Neuronal stem cell (in vitro differentiated cells): ENCODE data around the gene SIGLECL1.

Source experiments
- DNase-seq: peaks from one replicate; pipeline ENCODE4 v3.0.0-alpha.2; 2013; ENCODE audit warnings: low spot score
- H2AFZ ChIP-seq: one replicate; pipeline ENCODE4 v1.6.1; 2013; ENCODE audit warnings: mild to moderate bottlenecking, low read length, inconsistent platforms
- H2AK5ac ChIP-seq: 2 replicates; pipeline ENCODE4 v1.6.1; 2013; ENCODE audit warnings: low read depth, mild to moderate bottlenecking, inconsistent platforms, low read length, moderate library complexity, mixed read lengths
- H2BK120ac ChIP-seq: 2 replicates; pipeline ENCODE4 v1.6.1; 2013; ENCODE audit warnings: low read depth, mild to moderate bottlenecking, inconsistent platforms, low read length, moderate library complexity, mixed read lengths
- H2BK12ac ChIP-seq: one replicate; pipeline ENCODE4 v1.6.1; 2013; ENCODE audit warnings: low read length, inconsistent platforms
- H2BK15ac ChIP-seq: 2 replicates; pipeline ENCODE4 v1.6.1; 2013; ENCODE audit warnings: mild to moderate bottlenecking, low read length, inconsistent platforms, mixed read lengths
- H2BK5ac ChIP-seq: one replicate; pipeline ENCODE4 v1.6.1; 2013; ENCODE audit warnings: inconsistent platforms, mild to moderate bottlenecking, low read length, moderate library complexity
- H3K14ac ChIP-seq: one replicate; pipeline ENCODE4 v1.6.1; 2013; ENCODE audit warnings: low read length, inconsistent platforms
- H3K18ac ChIP-seq: 2 replicates; pipeline ENCODE4 v1.6.1; 2013; ENCODE audit warnings: low read length, inconsistent platforms
- H3K23ac ChIP-seq: 2 replicates; pipeline ENCODE4 v1.6.1; 2013; ENCODE audit warnings: low read depth, mild to moderate bottlenecking, mixed read lengths, low read length, inconsistent platforms; ENCODE audit not compliant: poor library complexity
- H3K27ac ChIP-seq: replicated peaks from 3 replicates; pipeline ENCODE4 v1.5.1; 2013; ENCODE audit warnings: low read length, inconsistent platforms
- H3K27me3 ChIP-seq, 3 experiments: 2 replicates each; pipeline ENCODE4 v1.6.1; 2013; ENCODE audit warnings: low read length in 3 of 3, mild to moderate bottlenecking in 2 of 3, inconsistent platforms in 1 of 3, low read depth in 1 of 3, mixed read lengths in 1 of 3, moderate library complexity in 1 of 3; ENCODE audit not compliant: control insufficient read depth in 3 of 3, insufficient read depth in 3 of 3
- H3K36me3 ChIP-seq, 2 donors: replicated peaks in 1 of 2; 2 replicates each; pipeline ENCODE4 v1.6.1; 2013; ENCODE audit warnings: low read length in 2 of 2; ENCODE audit not compliant: control insufficient read depth in 2 of 2, insufficient read depth in 2 of 2
- H3K4ac ChIP-seq: 2 replicates; pipeline ENCODE4 v1.6.1; 2013; ENCODE audit warnings: inconsistent platforms, mild to moderate bottlenecking, low read length, moderate library complexity
- H3K4me1 ChIP-seq, 2 donors: 1 replicate in 1 of 2; 2 replicates in 1 of 2; pipeline ENCODE4 v1.6.1; 2013; ENCODE audit warnings: low read length in 2 of 2, low read depth in 1 of 2; ENCODE audit not compliant: control insufficient read depth in 2 of 2, insufficient read depth in 1 of 2
- H3K4me2 ChIP-seq: one replicate; pipeline ENCODE4 v1.6.1; 2013; ENCODE audit warnings: mild to moderate bottlenecking, low read length, inconsistent platforms; ENCODE audit not compliant: insufficient read depth, poor library complexity, severe bottlenecking
- H3K4me3 ChIP-seq, 2 donors: 2 replicates each; pipeline ENCODE4 v1.5.1; 2013; ENCODE audit warnings: low read length in 2 of 2, mild to moderate bottlenecking in 2 of 2, inconsistent platforms in 1 of 2, moderate library complexity in 1 of 2
- H3K79me1 ChIP-seq: one replicate; pipeline ENCODE4 v1.6.1; 2013; ENCODE audit warnings: low read depth, mild to moderate bottlenecking, inconsistent platforms, low read length, moderate library complexity
- H3K9ac ChIP-seq: one replicate; pipeline ENCODE4 v1.6.1; 2013; ENCODE audit warnings: mild to moderate bottlenecking, low read depth, low read length, inconsistent platforms; ENCODE audit not compliant: poor library complexity
- H3K9me3 ChIP-seq, 2 donors: replicated peaks in 1 of 2; 2 replicates each; pipeline versions ENCODE3 to v1.6.1; 2013; ENCODE audit warnings: low read length in 2 of 2, mild to moderate bottlenecking in 2 of 2, inconsistent platforms in 1 of 2, low read depth in 1 of 2, mixed read lengths in 1 of 2, moderate library complexity in 1 of 2; ENCODE audit not compliant: control insufficient read depth in 2 of 2, insufficient read depth in 1 of 2
- H4K8ac ChIP-seq: one replicate; pipeline ENCODE4 v1.6.1; 2013; ENCODE audit warnings: low read depth, mild to moderate bottlenecking, inconsistent platforms, low read length, moderate library complexity
- H4K91ac ChIP-seq: one replicate; pipeline ENCODE4 v1.6.1; 2013; ENCODE audit warnings: low read length, low read depth, mild to moderate bottlenecking, inconsistent platforms; ENCODE audit not compliant: poor library complexity
- WGBS, 2 donors: extraction: QIAGEN DNeasy Blood & Tissue Kit; methylation state at CpG; one replicate each; pipeline ENCODE4 v1.1.7; 2013; ENCODE audit warnings: missing lambda C conversion rate in 2 of 2, mixed read lengths in 1 of 2; ENCODE audit not compliant: insufficient read length in 2 of 2, insufficient replicate concordance in 1 of 2; ENCODE audit errors: extremely low coverage in 2 of 2; 5-methylcytosine and 5-hydroxymethylcytosine counted together

The SIGLECL1 gene

GRCh38 chr19:51251468-51251820 is 564 bp downstream of the SIGLECL1 start:
- Histone ChIP-seq H4K91ac (no peak overlapping the region), H3K14ac (no peak overlapping the region), H3K4ac (no peak overlapping the region), H3K18ac (no peak overlapping the region), H3K23ac (no peak overlapping the region), H2AK5ac (no peak overlapping the region), H3K27me3 (peaks cover 0 to 3% (median 0%) of the 10 kb centered on the region in 3 experiments), H3K27ac (no peak overlapping the region), H4K8ac (no peak overlapping the region), H3K9me3 (peaks cover 0 to 3% of the 10 kb centered on the region in 2 donors), H3K4me2 (no peak overlapping the region), H3K4me3 (no peak overlapping the region), H2BK120ac (no peak overlapping the region), H2BK5ac (no peak overlapping the region), H3K9ac (no peak overlapping the region), H3K4me1 (no peaks in the 10 kb centered on the region), H3K36me3 (no peaks in the 10 kb centered on the region), H3K79me1 (no peaks in the 10 kb centered on the region), H2BK15ac (no peak overlapping the region), H2BK12ac (no peak overlapping the region), H2AFZ (no peak overlapping the region)
- no CpG with 5 or more reads among the region's 9 CpGs for WGBS, 2 donors
- DNase-seq = no peak

- H3K79me1 ChIP-seq = no peaks in the 10 kb centered on the region
- no peak overlapping the region for H4K8ac ChIP-seq
- H2AFZ ChIP-seq = no peak overlapping the region
- no peak overlapping the region for H2BK5ac ChIP-seq
- no peak overlapping the region for H3K27ac ChIP-seq
- no peak overlapping the region for H2BK15ac ChIP-seq
- H3K9ac ChIP-seq = no peak overlapping the region
- H4K91ac ChIP-seq = no peak overlapping the region
- H2BK12ac ChIP-seq = no peak overlapping the region
- no peak overlapping the region for H3K4me2 ChIP-seq
- H3K4me3 ChIP-seq = no peak overlapping the region
- H3K36me3 ChIP-seq = no peaks in the 10 kb centered on the region
- H3K9me3 ChIP-seq = peaks cover 0 to 3% of the 10 kb centered on the region in 2 donors
- no peak overlapping the region for H3K23ac ChIP-seq
- no peaks in the 10 kb centered on the region for H3K4me1 ChIP-seq
- no CpG with 5 or more reads among the region's 9 CpGs for WGBS, 2 donors
- no peak overlapping the region for H3K18ac ChIP-seq
- H3K4ac ChIP-seq = no peak overlapping the region
- H3K27me3 ChIP-seq = peaks cover 0 to 3% (median 0%) of the 10 kb centered on the region in 3 experiments
- H2AK5ac ChIP-seq = no peak overlapping the region
- H3K14ac ChIP-seq = no peak overlapping the region
- no peak overlapping the region for H2BK120ac ChIP-seq
- no peak for DNase-seq
Observed at GRCh38 chr19:51252306-51253079, 1.6 kb downstream of the SIGLECL1 start.

- H3K27ac ChIP-seq = no peak overlapping the region
- H3K27me3 ChIP-seq = peaks cover 0 to under 1% (median 0%) of the 10 kb centered on the region in 3 experiments
- no peak overlapping the region for H2BK120ac ChIP-seq
- no peak overlapping the region for H3K4me3 ChIP-seq
- no peaks in the 10 kb centered on the region for H3K4me1 ChIP-seq
- no peak overlapping the region for H3K23ac ChIP-seq
- no CpG with 5 or more reads among the region's 1 CpG for WGBS, 2 donors
- DNase-seq = no peak
- no peak overlapping the region for H2AK5ac ChIP-seq
- H3K9me3 ChIP-seq = peaks cover 0 to 3% of the 10 kb centered on the region in 2 donors
- no peak overlapping the region for H2BK5ac ChIP-seq
- H4K8ac ChIP-seq = no peak overlapping the region
- H3K36me3 ChIP-seq = no peaks in the 10 kb centered on the region
- H3K18ac ChIP-seq = no peak overlapping the region
- H3K4me2 ChIP-seq = no peak overlapping the region
- H3K9ac ChIP-seq = no peak overlapping the region
- no peak overlapping the region for H2BK15ac ChIP-seq
- no peak overlapping the region for H3K4ac ChIP-seq
- H4K91ac ChIP-seq = no peak overlapping the region
- H2BK12ac ChIP-seq = no peak overlapping the region
- H3K79me1 ChIP-seq = no peaks in the 10 kb centered on the region
- H2AFZ ChIP-seq = no peak overlapping the region
- no peak overlapping the region for H3K14ac ChIP-seq
Observed at GRCh38 chr19:51253088-51253806, 2.4 kb downstream of the SIGLECL1 start.

- DNase-seq = no peak
- Histone ChIP-seq H3K4ac (no peak overlapping the region), H3K79me1 (no peaks in the 10 kb centered on the region), H3K9ac (no peak overlapping the region), H2BK120ac (no peak overlapping the region), H2BK5ac (no peak overlapping the region), H2BK15ac (no peak overlapping the region), H3K27ac (no peak overlapping the region), H4K91ac (no peak overlapping the region), H3K4me2 (no peak overlapping the region), H2AK5ac (no peak overlapping the region), H3K27me3 (no peaks in the 10 kb centered on the region), H3K14ac (no peak overlapping the region), H3K18ac (no peak overlapping the region), H3K4me1 (no peaks in the 10 kb centered on the region), H3K36me3 (no peaks in the 10 kb centered on the region), H3K4me3 (no peak overlapping the region), H3K23ac (no peak overlapping the region), H4K8ac (no peak overlapping the region), H2AFZ (no peak overlapping the region), H2BK12ac (no peak overlapping the region), H3K9me3 (no peaks in the 10 kb centered on the region)
- WGBS, 2 donors = no CpG with 5 or more reads among the region's 2 CpGs
Observed at GRCh38 chr19:51256155-51256625, 5.3 kb downstream of the SIGLECL1 start.
